ENCODE data around the gene PNLIPRP3.

The PNLIPRP3 gene

DNA sequence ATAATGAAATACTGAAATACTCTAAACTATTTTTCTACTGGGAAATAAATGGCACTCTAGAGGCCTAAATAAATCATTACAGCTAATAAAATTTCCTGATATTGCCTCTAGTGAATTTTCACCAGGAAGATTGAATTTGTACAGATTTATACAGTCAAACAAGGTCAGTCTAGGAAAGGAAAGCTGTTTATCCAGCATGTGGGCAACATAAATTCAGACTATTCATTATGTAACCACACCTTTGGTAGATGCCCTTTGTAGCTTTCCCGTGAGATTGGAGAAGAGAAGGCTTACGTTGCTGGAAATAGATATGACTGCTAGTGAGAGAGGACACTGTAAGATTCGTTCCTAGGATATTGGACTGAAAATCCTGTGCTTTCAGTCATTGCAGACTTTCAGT lies 82.9 kb downstream of the PNLIPRP3 start:
- DNase-seq (ENCODE audit: low spot score) = no peak

- DNase-seq (ENCODE audit: low spot score) = no peak
Observed at GRCh38 chr10:116511365-116511764, 83.7 kb downstream of the PNLIPRP3 start.

DNA sequence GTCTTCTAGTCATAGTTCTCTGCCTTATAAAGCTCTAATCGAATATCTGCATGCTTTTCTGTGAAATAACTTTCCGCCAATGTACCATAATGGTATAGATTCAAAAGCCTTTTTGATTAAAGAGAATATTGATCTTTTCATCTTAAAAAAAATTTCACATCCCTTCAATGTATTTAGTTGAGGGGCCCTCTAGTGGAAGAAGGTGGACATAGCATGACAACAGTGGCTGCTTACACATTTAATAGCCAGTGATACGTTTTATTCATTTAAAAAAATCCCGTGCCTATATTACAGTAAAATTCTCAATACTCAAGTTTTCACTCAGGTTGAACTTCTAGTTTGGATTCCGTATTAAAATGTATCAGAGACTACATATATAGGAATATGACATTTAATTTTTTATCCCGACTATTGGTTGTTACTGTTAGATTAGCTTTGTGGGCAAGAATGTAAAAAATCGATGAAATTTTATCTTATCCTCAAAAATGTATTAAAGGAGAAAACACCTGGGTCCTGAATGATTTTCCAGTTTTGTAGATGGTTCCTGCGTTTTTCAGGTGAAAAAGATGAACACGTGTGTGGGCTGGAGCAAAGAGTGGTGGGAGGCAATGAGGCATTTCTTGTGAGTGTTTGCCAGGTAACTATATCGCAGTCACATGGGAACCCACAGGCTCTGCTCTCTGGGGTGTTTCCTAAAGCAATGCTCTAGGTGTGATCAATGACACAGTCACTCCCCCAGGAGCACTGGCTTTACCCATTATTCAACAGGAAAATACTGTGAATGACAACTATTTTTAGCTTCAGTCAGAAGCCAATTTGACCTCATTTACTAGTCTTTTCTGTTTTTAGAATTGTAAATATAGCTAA lies 94.0 kb downstream of the PNLIPRP3 start:
- peak; percentile 9 for DNase-seq (ENCODE audit: low spot score)

DNA sequence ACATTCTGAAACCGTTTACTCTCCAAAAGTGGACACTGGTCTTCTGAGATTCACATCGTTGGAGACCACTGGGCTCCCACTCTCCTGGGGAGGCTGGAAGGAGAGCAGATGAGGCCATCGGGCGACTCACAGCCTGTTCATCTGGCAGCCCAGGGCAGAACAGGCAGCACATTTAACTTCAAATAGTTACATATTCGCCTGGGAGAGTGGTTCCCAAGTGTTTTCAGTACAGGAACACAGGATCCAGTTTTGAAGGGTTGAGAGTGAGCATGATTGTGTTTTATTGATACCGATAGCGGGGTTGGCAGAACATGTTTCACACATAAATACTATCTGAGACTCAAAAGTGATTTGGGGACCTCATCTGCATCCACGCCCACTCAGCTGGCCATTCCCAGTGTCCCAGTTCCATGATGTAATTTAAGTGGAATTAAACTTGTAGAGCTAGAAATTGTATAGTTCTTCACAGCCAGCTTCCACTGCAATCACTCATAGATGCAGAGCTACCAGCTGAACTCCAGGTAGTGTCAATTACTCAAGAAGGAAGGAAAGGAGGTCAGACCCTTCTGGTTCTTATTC lies 95.2 kb downstream of the PNLIPRP3 start:
- no peak for DNase-seq (ENCODE audit: low spot score)

GRCh38 chr10:116524736-116525135 lies 97.1 kb downstream of the PNLIPRP3 start:
- no peak for DNase-seq (ENCODE audit: low spot score)

- DNase-seq (ENCODE audit: low spot score) = no peak
Observed at GRCh38 chr10:116526219-116526618, 98.6 kb downstream of the PNLIPRP3 start.
